HS-5 (cell line): ENCODE measurements around the gene ONECUT3.

Source experiments
- DNase-seq: peaks from one replicate; pipeline ENCODE4 v3.0.0-alpha.2; 2012; ENCODE audit warnings: low read depth

Gene ONECUT3

DNA sequence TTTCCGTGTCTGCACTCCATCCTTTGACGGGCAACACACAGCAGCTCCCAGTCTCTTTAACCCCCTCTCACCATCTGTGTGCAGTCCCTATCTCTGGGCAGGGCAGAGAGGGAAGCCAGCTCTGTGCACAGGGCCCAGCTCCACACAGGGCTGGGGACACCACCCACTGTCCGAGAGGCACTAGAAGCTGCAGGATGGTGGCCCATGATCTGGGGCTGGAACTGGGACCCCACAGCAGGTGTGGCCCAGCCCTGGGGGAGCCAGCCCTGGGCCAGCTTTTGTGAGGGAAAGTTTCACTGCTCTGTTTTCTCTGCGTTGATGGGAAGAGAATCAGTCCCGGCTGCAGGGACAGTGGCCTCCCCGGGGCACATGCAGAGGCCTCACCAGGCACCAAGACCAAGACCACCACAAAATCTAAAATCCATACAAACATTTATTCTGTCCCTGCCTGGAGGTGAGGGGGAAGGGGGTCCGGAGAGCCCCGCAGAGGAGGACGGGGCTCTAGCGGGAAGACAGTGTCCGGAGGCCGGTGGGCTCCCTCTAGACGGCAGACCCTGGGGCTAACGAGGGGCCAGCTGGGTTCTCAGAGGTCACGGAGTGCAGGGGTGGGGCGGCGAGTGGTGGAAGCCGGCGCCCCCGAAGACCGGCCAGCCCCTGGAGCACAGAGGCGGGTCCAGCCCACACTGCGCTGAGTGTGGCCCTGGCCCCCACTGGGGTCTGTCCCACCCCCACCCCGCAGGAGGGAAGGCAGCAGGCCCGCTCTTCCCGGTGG is 61.7 kb downstream of the ONECUT3 start:
- no peak for DNase-seq

DNA sequence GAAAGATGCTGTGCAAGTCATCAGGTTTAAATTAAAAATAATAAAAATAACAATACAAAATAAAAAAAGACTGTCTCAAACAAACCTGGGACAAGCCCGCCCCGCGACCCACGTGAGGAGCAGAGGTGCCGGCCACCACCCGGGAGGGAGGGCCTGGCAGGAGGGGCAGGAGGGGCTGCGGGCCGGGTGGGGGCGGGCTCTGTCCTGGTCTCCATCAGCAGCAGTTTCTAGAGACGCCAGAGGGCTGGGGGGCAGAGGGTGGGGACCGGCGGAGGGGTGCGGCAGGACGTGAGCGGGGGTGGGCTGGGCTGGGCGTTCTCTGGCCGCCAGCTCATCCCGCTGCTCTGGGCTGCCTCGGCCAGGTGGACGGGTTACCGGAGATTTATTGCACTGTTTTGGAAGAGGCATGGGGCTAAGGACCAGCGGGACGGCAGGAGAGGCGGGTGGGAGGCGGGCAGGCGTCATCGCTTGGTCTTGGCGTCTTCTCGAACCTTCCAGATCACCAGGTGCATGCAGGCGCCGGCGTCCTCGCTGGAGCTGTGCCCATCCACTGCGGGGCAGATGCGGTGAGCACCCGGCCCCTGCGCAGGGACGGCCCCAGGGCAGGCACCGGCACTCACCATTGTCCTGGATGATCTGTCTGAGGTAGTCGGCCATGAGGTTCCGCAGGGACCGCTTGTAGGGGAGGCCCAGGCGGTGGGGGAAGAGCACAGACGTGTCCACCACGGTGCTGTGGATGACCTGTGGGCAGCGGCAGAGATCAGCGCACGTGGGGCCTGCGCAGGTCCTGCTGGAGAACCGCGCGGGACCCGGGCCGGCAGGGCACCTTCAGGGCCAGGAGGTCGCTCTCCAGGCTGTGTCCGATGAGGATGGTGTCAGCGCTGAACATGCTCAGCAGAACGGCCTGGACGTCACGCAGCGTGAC is 62.6 kb downstream of the ONECUT3 start:
- no peak for DNase-seq

DNA sequence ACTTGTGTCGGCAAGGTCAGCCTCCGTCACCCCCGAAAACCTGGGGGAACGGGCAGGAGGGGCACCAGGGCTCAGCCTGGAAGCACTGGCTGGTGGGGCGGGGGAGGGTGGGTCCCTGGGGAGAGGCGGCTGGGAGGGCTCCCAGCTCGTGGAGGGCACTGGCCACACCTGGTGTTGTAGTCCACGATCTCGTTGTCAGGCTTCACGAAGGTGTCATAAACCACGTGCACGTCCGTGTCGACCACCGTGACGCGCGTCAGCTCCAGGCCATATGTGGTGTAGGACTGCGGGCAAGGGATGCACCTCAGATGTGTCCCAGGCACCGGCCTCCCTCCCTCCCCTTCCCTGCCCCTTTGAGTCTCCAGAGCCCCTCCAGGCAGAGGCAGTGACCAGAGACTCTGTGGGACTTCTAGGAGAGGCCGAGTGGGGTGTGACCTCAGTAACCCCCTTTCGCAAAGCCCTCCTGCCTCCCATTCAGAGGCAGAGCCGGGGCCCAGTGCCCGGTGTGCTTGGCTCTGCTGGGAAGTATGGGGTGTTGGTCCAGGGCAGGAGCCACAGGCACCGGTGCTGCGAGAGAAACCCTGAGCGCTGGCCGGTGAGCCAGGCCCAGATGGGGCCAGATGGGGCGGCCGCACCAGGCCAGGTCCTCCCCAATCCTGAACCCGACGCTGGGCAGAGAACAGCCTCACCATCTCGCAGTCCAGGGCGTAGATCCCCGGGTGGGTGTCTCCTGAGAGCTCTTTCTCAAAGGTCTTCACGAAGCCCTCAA is 63.4 kb downstream of the ONECUT3 start:
- DNase-seq = no peak

DNA sequence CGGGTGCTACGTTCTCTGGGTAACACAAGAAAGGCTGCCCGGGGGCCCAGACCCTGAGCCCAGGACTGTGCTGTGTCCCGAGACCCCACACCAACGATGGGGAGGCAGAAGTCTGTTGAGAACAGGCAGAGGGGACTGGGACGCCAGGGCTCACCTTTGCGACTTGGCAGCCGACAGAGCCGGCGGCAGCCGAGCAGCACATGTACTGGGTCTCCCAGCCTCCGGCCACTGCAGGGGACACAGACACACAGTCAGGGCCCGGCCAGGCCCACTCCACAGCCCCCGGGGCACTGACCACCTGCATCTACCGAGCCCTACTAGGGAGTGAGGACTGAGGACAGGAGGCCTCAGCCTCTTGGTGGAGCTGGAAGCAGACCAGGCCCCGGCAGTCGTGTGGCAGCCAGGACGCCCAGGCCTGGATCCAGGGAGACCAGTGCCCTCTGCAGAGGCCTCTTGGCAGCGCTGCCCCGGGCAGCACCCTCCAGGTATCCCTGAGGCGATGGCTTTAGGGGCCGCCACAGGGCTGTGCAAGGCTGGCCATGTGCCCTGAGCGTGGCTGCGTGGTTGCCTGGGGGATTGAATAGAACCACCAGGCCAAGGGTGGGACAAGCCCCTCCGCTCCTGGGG is 64.4 kb downstream of the ONECUT3 start:
- no peak for DNase-seq

DNA sequence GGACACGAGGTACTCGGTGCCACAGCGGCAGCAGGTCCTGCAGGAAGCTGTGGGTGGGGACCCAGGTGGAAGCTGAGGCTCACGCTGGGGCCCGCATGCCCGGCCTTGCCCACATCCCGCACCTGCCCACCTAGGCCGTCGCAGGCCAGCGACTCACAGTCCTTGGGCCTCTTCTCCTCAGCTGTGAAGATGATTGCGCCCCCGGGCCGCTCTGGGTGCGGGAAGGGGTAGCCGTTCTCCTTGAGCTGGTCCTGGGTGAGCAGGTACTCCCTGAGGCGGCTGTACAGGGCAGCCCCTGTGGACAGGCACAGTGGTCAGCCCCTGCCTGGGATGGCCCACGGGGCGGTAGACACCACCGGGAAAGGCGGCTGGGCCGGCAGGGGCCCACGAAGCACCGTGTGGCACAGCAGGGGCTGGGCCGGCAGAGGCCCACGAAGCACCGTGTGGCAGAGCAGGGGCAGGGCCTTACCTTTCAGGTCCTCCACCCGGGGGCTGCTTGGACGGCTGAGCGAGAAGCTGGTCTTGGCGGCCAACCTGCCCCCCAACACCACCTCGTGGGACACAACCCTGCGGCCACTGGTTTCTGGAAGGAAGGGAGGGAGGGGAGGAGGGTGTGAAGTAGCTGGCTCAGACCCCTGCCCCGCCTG is 65.4 kb downstream of the ONECUT3 start:
- no peak for DNase-seq

DNA sequence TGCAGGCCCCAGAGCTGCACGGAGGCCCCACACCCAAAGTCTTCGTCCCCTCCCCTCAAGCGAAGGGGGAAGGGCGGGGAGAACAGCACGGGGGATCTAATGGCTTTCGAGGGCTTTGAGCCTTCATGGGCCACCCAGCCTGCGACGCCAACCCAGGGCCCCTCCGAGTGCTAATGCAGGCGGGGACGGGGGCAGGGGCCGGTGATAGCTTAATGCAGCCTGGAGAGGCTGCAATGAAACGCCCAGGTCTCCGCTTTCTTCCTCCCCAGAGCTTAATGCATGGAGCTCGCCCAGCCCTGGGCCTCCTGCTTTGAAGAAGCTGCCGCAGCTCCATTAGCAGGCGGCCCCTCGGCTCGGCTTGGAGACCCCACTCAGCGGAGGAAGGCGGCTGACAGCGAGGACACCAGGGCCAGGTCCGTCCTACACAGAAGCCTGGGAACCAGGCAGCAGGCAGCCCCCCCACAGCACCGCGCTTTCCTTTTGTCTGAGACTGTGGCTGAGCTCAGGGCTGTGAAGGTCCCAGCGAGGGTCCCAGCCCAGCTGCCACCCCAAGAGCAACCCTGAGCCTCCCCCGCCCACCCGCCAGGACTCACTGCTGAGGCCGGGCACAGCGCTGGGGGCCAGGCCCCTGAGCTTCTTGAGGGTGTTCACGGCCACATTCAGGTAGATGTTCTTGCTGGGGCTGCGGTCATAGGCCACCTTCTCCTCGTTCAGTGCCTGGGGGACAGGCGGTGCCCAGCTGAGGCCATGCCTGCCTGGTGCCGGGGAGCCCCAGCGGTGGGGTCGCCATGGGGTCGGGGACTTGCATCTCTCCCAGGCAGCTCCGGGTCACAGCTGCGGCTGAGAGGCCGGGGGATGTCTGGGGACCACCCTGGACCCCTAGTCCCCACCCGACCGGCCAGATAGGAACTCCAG is 66.3 kb downstream of the ONECUT3 start:
- no peak for DNase-seq

DNA sequence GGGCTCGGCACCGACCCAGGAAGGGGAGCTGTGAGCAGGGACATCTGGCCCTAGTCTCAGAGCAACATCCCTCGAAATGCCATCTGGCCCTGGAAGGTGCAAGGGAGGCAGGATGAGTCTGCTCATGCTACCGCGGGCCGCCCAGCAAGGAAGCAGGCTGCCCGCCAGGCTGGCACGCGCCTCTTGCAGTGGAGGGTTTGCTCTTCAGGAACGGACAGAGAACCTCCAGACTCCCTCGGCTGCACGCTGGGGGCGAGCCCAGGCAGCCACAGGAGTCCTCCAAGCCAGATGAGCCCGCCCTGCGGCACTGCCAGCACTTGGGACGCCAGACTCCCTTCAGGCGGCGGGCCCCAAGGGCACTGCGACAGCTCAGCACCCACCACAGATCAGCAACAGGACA is 68.9 kb downstream of the ONECUT3 start:
- no peak for DNase-seq

DNA sequence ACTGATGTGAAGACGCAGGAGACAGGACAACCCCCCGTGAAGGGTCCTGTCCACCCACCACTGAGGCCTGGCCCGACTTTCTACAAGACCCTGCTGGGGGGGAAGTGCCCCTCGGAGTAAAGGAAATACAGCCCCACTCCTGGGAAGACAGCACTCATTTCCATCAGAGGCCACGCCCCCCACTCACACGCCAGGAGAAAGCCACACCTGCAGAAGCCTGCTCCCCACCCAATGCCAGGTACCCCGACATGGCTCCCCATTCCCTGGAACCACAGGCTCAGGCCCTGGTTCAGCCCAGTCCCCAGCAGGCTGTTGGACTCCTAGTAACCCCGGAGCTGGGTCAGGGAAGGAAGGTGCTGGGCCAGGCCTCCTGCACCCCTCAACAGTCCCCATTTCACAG is 69.7 kb downstream of the ONECUT3 start:
- no peak for DNase-seq

DNA sequence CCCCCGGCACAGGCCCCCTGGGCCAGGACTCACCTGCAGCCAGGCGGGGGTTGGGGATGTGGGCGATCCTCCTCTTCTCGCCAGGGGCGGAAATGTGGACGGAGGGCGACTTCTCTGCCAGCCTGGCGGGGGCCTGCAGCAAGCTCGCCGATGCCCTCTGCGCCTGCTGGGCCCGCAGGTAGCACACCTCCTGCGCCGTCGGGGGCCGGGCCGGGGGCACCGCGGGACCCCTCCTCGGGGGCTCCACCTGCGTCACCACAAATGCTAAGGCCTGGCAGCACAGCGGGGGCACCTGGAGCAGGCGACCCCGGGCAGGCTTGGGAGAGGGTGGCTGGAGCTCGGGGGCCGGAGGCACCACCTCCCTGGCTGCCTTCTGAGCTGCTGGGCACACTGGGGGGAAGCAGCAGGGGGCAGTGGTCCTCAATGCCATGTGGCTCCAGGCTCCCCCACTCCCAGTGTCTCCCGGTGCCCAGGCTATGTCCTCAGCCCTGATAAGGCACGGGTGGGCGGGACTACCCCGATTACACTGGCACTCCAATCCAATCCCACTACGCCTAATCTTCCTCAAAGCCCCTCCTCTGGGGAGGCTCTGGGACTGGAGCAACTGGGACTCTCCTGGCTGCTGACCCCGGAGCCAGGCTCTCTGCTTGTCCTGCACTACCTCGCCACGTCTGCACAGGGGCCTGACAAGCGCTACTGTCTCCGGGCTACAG is 70.4 kb downstream of the ONECUT3 start:
- no peak for DNase-seq

DNA sequence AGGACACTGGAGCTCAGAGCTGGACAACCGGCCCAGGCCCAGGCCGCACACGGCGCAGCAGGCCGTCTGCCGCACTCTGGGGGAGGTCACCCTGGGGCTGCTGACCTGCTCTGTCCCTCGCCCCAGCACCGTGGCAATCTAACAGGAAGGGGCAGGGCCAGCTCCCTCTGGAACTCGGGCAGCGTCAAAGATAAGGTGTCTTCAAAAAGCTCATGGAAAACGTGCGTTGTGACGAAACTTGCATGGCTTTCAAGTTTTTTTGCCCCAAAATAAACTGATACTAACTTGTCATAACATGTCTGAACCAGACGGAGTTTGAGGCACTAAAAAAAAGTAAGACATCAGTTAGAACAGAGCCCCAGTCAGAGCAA is 70.9 kb downstream of the ONECUT3 start:
- no peak for DNase-seq

DNA sequence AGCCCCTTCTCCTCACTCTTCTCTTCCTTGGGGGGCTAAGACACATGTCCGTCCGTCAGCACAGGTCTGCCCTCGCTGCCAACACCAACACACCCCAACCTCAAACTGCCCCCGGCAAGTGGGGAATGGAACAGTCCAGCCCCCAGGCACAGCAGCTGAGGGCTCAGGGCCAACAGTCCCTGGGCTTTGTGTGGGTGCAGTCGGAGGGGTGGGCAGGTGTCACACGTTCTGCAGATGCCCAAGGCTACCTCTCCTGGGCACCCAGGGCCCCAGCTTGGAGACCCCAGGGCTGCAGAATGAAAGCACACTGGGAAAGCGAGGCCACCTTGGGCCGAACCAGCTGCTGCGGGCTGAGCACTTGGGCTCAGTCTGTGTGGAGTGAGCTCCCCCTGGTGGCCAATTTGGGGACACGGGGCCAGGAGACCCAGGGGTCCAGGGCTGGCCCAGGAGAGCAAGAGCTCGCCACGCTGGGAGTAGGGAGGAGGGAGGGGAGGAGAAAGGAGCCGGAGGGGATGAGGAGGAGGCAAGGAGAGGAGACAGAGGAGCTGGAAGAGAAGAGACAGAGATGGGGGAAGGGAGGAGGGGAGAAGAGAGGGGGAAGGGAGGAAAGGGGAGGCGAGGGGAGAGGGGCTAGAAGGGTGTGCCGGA is 72.7 kb downstream of the ONECUT3 start:
- DNase-seq = no peak

DNA sequence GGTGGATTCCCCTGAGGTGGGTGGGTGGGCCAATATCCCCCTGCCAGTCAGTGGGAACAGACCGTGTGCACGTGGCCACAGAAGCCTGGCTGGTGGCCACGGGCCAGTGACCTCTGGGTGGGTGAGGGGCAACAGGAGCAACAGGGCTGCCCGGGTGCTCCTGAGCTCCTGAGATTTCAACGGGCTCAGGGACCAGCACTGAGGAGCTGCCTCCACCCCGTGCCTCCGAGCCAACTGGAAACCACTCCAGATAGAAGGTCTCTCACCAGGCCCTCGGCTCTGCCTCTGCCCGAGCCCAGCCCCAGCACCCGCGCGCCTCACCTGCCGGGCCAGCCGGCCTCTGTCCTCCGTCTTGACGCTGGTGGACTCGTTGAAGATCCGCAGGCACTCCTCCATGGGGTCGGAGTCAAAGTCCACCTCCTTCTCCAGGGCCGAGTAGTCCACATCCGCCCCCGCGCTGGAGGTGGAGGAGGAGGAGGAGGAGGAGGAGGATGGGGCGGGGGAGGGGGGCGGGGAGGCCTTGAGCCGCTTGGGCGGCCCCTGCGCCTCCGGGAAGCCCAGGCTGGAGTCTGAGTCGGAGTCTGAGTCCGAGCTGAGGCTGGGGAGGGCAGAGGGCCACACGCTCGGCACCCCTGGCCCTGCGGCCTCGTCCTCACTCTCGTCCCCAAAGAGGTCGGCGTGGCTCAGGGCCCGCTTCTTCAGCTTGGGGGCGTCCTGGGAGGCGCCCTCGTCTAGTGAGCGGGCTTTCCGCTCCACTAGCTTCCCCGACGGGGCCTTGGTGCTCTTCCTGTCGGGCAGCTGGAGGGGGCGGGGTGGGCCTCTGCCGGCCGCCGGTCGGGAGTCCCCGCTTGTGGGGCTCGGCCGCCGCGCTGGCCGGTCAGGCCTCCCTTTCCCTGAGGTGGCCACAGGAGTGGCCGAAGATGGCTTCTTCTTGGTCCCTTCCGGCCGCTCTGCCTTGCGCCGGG is 73.5 kb downstream of the ONECUT3 start:
- no peak for DNase-seq

DNA sequence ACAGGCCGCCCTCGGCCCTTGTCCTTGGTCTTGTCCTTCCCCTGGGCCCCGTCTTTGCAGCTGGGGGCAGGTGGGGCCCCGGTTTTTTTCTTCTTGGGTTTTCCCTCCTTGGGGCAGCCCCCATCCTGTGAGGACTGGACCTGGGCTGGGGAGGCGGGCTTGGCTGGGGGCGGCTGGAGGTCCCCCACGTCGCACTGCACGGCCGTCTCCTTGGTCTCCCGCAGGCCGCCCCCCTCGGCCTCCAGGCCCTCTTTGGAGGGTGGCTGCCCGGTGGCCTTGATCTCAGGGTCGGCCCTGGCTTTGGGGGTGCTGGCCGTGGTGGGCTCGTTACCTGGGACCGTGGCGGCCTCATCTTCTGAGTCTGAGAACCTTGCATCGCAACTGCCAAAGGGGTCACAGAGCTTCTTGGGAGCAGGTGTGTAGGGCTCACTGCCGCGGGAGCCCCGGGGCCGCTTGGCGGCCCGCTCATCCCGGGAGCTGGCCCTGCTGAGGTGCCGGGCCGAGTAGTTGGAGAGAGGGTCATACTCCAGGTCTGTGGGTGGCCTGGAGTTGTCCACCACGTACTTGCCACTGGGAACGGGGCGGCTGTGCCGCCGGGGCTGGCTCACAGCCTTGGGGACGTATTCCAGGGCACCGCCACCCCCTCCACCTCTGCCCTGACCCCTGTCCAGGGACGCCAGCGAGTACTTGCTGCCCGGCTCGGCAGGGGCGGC is 74.4 kb downstream of the ONECUT3 start:
- no peak for DNase-seq

DNA sequence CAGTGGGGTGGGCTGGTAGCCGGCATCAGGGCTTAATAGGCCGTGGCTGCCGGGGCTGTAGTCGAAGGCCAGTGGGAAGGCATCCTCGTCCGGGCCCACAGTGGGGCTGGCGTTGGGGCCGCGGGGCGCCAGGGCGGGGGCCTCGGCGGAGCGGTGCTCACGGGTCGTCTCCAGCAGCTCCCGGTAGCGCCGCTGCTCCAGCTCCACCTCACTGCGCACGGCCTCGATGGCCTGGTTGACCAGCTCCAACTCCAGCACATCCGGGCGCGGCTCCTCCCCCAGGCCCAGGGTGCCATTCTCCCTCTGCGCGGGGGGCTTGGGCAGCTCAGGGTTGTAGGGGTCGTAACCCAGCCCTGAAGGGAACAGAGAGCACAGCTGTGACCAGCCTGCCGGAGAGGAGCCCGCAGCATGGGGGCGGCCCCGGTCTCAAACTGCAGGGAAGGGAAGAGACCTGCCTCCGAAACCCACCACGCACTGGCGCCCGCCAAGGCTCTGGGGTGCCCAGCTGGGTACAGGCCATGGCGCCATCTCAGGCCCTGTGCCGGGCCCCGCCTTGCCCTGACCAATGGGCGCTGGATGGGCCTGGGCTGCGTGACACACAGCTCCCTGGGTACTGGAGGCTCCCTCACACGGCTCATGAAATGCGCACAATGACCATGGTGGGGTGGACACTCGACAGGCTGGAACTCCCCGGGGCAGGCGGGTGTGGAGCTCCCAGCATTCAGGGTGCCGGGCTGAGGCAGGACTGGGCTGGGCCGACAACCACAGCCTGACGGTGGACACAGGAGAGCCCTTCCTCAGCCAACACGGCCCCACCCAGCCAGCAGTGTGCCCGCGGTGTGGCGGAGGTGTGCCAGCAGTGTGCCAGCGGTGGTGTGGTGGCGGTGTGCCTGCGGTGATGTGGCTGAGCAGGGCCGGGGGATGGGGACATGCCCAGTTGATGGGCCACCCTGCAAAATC is 75.3 kb downstream of the ONECUT3 start:
- no peak for DNase-seq

DNA sequence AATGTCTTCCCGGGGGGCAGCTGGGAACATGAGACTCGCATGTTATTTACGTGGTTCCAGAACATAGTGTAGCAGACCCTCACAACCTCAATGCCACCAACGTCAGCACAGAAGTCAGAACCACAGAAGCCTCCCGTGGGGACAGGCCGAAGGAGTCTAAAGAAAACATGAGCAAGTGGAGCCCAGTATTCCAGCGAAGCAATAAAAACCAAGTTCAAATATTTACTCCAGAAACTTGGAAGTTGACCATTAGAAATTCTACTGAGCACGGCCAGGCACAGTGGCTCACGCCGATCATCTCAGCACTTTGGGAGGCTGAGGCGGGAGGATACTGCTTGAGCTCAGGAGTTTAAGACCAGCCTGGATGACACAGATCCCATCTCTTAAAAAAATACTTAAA is 76.7 kb downstream of the ONECUT3 start:
- DNase-seq = no peak

DNA sequence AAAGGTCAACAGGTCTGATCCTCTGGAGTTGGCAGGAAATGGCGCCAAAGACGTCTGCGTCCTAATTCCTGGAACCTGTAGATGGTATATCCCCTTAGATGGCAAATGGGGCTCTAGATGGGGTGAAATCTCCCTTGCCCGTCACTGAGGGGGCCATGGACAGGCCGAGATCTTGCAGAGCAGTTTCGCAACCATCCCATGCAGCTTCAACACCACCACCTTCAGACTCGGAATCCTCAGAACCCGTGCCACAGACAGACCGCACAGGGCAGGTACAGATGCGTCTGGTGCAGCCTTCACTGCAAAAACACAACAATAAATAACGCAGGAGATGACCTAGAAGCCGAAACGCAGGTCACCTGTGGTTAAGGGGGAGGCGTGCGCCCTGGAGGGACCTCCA is 77.3 kb downstream of the ONECUT3 start:
- DNase-seq = no peak
